Pons (tissue), 1 donor: Measurements from ENCODE around the gene FNBP1.
A peak's percentile ranks its signal among the peaks of the same experiment; 100 is the strongest.
"Not testable (repeated sequence)": the region's sequence is repeated elsewhere in the genome, so short reads cannot be mapped to it uniquely, and the experiment has no call there.

Source experiments
- DNase-seq: peaks from one replicate; pipeline ENCODE4 v3.0.0-alpha.2; 2016; ENCODE audit warnings: low spot score

FNBP1 gene

GRCh38 chr9:129918296-129918950 lies 124.6 kb downstream of the FNBP1 start:
- DNase-seq, result no peak

GRCh38 chr9:129916707-129917106 lies 126.3 kb downstream of the FNBP1 start:
- DNase-seq, result no peak

GRCh38 chr9:129914051-129914450 lies 128.9 kb downstream of the FNBP1 start:
- DNase-seq, result no peak

GRCh38 chr9:129910628-129911567 lies 132.1 kb downstream of the FNBP1 start:
- DNase-seq, result no peak

- no peak for DNase-seq
Measured at GRCh38 chr9:129909851-129910250, 133.1 kb downstream of the FNBP1 start.

GRCh38 chr9:129908906-129909305 lies 134.1 kb downstream of the FNBP1 start:
- no peak for DNase-seq

- DNase-seq, result no peak
Measured at GRCh38 chr9:129907201-129907600, 135.8 kb downstream of the FNBP1 start.

GRCh38 chr9:129906298-129906697 lies 136.7 kb downstream of the FNBP1 start:
- DNase-seq, result no peak

- DNase-seq, result no peak
Measured at GRCh38 chr9:129904734-129905133, 138.3 kb downstream of the FNBP1 start.

GRCh38 chr9:129902740-129903134 lies 140.3 kb downstream of the FNBP1 start:
- DNase-seq, result no peak

- peak; percentile 69 for DNase-seq
Measured at GRCh38 chr9:129901993-129902739, 140.8 kb downstream of the FNBP1 start.

- DNase-seq, result no peak
Measured at GRCh38 chr9:129900263-129901027, 142.5 kb downstream of the FNBP1 start.

- DNase-seq, result no peak
Measured at GRCh38 chr9:129899620-129900019, 143.4 kb downstream of the FNBP1 start.

- no peak for DNase-seq
Measured at GRCh38 chr9:129898185-129898584, 144.8 kb downstream of the FNBP1 start.

- no peak for DNase-seq
Measured at GRCh38 chr9:129897263-129897662, 145.7 kb downstream of the FNBP1 start.

- no peak for DNase-seq
Measured at GRCh38 chr9:129895376-129896268, 147.4 kb downstream of the FNBP1 start.

- no peak for DNase-seq
Measured at GRCh38 chr9:129894120-129894823, 148.7 kb downstream of the FNBP1 start.

- DNase-seq, result no peak
Measured at GRCh38 chr9:129891569-129891968, 151.4 kb downstream of the FNBP1 start.

GRCh38 chr9:129890718-129891299 lies 152.2 kb downstream of the FNBP1 start:
- DNase-seq, result not testable (repeated sequence)
